HG03139 (cell line): Measurements from ENCODE around the gene THRA.

Experiments used
- ATAC-seq: cut with Tn5 transposase; IDR thresholded peaks from one replicate; pipeline ENCODE4 v1.9.1; 2021; ENCODE audit not compliant: unreplicated experiment

The THRA gene

DNA sequence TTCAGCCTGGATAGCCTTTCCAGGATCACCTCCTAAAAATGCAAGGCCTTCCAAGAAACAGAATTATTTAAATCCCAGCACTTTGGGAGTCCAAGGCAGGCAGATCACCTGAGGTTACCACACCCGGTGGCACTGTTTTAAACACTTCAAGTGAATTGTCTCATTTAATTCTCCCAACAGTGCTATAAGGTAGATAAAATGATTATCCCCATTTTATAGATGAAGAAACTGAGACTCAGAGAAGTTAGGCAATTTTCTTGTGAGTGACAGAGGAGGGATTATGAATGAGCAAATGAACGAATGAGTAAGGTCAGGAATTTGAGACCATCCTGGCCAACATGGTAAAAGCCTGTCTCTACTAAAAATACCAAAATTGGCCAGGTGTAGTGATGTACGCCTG is 16.8 kb downstream of the THRA start:
- no peak for ATAC-seq

DNA sequence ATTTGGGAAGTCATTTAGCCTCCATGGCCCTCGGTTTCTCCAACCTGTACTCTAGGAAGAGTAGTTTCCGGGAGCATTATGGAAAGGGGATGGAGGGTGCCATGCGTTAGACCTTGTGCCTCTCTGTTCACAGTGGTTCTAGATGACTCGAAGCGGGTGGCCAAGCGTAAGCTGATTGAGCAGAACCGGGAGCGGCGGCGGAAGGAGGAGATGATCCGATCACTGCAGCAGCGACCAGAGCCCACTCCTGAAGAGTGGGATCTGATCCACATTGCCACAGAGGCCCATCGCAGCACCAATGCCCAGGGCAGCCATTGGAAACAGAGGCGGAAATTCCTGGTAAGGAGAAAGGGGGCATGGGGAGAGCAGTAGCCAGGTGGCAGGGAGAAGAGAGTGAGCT is 21.7 kb downstream of the THRA start:
- no peak for ATAC-seq

DNA sequence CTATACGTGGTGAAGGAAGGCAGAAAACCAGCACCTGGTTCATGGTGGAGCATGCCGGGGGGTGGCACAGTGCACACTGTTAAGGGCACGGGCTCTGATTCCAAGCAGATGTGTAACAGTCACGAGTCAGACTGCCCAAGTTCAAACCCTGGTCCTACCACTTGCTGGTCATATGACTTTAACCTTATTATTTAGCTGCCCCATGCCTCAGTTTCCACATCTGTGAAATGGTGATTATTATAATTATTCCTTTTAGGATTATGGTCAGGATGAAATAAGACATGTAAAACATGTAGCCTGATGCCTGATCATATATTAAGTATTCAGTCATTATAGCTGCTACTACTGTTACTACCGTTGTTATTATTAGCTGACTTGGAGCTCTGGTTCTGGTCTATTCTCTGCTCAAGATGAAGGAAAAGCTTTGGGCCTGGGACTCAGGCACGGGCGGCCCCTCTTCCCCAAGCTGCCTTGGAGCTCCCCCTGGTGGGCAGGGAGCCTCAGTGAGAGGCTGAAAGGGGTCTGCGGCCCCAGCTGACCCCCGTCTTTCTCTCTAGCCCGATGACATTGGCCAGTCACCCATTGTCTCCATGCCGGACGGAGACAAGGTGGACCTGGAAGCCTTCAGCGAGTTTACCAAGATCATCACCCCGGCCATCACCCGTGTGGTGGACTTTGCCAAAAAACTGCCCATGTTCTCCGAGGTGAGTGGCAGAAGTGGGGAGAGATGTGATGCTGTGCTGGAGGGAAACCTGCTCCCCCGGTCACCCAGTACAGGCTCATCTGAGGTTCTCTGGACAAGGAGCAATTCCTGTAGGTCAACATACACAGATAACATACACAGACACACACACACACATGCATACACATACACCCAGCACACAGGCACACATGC is 23.6 kb downstream of the THRA start:
- no peak for ATAC-seq

DNA sequence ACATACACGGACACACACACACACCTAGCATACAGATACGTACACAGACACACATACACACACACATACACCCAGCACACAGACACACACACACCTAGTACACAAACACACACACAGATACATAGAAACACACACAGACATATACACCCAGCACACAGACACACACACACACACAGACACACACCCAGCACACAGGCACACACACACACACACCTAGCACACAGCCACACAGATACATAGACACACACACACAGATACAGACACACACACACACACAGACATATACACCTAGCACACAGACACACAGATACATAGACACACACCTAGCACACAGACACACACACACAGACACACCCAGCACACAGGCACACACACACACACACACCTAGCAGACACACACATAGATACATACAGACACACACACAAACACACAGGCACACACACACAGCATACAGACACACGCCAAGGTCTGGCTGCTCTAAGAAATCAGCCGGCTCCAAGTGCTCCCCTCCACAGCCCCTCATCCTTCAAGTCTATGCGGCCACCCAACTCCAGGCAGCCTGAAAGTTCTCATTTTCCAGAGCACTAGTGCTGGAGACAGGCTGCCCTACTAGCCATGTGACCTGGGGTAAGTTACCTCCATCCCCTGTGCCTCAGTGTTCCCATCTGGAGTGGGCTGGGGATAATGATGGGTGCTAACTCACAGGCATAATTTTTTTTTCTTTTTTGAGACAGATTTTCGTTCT is 24.5 kb downstream of the THRA start:
- no peak for ATAC-seq

DNA sequence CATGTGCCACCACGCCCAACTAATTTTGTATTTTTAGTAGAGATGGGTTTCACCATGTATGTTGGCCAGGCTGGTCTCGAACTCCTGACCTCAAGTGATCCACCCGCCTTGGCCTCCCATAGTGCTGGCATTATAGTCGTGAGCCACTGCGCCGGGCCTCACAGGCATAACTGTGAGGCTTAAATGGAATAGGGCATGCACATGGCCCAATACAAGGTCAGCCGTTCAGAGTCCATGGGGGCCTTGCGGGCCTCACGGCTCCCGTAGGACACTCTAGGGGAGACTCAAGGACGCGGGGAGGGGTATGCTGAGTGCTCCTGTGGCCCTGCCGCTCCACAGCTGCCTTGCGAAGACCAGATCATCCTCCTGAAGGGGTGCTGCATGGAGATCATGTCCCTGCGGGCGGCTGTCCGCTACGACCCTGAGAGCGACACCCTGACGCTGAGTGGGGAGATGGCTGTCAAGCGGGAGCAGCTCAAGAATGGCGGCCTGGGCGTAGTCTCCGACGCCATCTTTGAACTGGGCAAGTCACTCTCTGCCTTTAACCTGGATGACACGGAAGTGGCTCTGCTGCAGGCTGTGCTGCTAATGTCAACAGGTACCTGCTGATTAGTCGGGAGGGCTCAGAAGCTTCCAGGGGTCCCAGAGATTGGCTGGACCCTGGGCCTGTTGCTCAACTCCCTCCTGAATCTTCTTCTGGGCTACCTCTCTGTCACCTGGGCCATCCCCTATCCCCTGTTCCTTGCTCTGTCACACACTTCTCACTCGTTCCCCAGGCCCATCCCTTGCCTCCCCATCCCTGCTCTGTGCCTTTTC is 25.3 kb downstream of the THRA start:
- no peak for ATAC-seq

DNA sequence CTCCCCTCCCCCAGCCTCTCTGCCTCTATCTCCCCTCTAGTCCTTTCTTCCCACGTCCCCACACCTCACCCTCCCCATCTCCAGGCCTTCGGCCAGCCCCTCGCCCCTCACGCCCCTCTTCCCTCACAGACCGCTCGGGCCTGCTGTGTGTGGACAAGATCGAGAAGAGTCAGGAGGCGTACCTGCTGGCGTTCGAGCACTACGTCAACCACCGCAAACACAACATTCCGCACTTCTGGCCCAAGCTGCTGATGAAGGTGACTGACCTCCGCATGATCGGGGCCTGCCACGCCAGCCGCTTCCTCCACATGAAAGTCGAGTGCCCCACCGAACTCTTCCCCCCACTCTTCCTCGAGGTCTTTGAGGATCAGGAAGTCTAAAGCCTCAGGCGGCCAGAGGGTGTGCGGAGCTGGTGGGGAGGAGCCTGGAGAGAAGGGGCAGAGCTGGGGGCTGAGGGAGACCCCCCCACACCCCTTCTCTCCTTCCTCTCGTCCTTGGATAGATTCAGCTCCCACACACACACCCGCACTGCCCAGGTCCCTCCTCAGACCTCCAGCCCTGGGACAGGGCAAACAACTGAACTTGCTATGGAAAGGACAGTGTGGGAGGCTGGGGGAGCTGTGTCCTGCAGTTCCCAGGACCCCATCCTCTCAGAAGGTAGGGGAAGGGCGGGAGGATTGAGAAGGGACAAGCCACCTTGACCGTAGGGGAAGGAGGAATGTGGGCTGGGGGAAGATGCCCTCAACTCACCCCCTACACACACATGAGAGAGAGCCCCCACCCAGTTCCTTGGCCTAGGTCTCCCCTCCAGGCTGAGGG is 26.5 kb downstream of the THRA start:
- no peak for ATAC-seq

DNA sequence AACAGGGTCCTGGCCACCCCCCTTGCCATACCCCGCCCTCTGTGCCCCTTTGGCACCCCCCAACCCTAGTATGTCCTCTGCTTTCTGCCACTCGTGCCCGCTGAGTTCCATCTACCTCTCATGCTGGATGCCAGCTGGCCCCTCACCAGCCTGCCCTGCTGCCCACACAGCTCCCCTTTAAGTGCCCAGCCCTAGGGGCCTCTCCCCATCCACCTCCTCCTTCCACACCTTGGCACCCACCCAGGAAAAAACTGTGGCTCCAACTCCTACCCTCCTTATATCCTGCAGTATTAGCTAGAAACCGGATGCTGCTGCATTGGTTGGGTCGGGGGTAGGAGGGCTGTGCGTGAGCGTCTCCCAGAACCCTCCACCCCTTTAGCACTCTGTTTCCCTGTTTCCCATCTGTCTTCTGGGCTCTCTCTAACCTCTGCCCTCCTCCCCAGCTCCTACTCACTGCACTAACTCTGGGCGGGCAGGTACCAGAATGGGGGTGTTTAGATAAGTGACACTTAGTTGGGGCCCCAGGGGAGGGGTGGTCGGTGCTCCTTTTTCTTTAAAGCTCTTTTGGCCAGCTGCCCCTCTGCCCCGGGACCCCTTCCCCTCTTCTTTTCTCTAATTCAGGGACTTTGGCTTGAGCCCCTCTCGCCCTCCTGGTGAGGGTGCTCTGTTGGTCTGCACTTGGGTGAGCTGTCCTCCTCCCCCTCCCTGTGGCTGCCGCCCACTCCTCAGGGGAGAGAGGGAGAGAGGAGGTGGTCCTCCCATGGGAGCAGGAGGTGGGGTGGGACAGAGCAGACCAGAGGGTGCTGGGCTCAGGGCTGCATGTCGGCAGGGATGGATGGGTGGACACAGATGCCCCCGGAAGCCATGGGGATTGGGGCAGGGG is 27.7 kb downstream of the THRA start:
- no peak for ATAC-seq

DNA sequence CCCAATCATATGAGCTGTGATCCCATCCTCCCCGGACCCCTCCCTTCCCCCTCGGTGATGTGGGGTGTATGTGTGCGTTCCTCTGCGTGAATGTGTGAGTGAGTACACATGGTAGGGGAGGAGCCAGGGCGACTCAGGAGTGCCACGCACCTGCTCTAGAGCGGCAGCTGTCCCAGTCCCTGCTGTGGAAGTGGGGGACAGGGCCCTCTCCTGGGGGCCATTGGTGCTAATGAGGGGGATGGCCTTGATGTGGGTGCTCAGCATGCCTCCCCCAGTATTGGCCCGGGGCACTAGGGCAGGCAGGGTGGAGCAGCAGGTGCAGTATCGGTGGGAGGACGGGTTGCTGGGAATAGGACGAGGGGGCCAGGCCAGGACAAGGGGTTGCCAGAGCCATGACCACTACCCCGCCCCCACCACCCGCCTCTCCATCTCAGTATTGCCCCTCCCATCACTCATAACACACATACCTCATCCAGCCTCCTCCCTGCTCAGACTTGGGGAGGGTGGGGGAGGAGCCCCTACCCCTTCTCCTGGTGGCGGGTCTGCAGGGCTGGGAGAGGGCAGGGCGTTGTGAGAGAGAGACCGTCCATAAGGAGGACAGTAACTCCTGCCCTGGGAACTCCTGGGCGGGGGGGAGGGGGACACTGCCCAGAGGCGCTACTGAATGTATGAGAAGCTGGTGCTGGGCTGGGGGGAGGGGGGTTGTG is 29.1 kb downstream of the THRA start:
- ATAC-seq = no peak

DNA sequence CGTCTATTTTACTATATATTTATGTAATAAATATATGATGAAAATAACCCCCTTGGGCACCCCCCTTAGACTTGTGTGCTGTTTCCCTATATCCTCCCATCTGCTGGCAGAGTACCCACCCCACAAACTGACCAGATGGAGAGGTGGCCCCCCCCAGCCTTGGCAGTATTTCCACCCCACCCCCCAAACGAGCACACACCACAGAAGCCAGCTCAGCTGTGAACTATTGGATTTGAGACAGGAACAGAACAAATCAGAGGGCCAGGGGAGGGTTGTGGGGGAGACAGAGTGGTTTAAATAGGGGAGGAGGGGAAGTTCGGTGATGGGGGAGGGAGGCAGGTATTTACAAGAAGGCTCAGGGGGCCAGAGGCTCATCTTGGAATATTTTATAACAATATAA is 29.8 kb downstream of the THRA start:
- no peak for ATAC-seq

DNA sequence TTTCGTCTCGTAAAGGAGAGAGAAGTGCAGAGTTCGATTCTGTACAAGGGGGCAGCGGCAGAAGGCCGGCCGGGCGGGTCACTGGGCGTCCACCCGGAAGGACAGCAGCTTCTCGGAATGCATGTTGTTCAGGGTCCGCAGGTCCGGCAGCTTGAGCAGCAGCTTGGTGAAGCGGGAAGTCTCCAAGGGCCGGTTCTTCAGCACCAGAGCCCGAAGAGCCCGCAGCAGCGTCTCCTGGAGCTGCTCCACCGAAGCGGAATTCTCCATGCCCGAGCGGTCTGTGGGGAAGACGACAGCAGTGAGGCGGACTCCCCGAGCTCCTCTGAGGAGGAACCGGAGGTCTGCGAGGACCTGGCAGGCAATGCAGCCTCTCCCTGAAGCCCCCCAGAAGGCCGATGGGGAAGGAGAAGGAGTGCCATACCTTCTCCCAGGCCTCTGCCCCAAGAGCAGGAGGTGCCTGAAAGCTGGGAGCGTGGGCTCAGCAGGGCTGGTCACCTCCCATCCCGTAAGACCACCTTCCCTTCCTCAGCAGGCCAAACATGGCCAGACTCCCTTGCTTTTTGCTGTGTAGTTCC is 30.3 kb downstream of the THRA start:
- no peak for ATAC-seq

DNA sequence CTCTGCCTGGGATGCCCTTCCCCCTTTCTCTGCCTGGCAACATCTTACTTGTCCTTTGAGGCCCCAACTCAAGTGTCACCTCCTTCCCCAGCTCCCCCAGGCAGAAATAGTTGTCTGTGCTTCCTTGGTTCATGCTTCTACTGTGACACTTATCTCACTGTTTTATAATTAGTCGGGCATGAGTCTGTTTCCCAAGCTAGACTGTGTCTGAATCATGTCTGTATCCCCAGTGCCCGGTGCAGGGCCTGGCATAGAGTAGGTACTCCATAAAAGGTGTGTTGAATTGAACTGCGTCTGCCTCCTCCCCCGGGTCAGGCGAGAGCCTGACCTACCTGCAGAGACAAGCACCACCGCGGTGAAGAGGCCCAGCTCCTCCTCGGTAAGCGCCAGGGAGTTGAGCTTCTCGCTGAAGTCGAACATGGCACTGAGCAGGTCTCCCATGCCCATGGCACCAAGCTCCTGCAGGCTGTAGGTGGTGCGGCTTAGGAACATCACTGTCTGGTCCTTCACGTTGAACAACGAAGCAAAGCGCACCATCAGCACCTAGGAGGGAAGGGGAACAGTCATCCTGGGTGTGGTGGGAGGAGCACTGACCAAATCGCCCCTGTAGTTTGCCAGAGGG is 30.9 kb downstream of the THRA start:
- no peak for ATAC-seq

DNA sequence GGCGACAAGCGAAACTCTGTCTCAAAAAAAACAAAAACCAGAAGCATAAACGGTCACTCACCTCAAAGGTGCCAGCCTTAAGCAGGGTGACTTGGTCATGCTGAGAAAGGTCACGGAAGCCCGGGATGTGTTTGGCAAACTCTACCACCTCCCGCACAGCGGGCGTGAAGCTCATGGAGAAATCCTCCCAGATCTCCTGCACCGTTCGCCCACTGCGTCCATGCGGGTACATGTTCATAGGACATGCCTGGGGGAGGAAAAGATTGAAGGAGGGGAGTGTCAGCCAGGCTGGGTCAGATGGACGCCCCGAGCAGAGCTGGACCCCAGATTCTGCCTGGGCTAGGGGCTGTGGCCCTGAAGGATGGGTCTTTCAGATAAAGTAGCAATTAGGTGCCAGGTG is 32.1 kb downstream of the THRA start:
- no peak for ATAC-seq

DNA sequence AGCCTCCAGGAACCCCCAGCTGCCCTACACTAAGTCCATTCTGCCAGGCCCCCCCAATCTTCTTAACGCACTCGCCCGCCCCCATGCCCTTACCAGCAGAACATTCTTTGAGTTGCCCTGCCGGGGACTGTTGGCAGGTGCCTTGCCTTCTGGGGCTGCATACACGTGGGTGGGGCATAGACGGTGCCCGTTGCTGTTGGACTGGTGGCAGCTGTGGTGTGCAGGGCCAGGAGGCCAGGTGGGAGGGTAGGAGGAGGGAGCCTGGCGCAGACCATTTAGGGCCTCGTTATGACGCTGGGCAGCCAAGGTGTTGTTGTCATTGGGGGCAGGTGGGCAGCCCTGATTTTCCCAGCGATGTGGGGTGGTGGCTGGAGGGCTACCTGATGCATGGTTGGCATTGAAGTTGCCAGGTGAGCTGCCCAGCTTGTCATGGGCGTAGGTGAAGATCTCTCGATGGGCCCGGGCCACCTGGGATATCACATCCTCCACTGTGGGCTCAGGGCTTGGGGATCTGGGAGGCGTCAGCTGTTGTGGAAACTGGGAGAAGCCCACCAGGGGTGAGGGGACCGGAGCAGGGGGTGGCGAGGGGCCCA is 32.7 kb downstream of the THRA start:
- no peak for ATAC-seq

DNA sequence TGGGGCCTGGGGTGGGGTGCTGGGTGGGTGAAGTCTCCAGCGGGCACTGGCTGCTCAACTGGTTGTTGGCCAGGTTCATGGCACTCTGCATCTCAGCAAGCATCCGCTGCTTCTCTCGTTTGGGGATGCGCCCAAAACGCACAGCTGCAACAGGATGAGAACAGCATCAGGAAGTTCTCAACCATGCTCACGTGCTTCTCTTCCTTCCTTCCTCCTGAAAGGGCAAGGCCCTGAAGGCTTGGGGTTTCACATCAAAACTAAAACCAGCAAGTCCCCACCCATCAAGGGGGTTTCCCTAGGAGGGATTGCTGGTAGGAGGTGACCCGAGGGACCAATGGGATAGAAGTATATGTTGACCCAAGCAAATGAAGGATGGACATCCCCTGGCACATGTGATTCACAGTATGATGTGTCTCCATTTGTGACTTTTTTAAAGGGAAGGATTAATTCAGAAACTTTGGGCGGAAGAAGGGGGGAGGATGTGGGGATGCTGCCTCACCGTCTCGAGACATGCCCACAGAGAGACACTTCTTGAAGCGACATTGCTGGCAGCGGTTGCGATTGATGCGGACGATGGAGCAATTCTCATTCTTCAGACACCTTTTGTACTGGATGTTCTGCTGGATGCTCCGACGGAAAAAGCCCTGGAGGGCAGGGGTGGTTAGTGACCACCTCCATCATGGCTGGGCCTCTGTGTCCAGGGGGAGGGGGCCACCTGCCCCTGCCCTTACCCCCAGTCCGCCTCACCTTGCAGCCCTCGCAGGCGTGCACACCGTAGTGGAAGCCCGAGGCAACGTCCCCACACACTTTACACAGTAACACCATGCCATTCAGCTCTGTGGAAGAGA is 33.4 kb downstream of the THRA start:
- peak; percentile 47 for ATAC-seq

DNA sequence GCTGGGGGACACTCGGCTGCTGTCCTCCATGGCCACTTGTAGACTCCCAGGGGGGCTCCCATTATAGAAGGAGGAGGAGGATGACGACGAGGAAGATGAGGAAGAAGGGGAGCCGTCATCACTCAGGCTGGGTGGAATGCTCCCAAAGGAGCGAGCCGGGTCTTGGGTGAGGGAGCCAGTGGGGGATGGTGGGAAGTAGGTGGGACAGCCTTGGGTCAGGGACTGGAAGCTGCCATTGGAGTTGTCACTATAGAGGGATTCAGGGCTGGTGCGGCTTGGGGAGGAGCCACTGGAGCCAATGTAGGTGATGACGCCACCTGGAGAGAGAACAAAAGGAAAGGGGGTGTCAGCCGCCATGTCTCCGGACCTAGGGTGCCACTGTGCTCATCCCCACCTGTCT is 34.3 kb downstream of the THRA start:
- ATAC-seq = no peak

DNA sequence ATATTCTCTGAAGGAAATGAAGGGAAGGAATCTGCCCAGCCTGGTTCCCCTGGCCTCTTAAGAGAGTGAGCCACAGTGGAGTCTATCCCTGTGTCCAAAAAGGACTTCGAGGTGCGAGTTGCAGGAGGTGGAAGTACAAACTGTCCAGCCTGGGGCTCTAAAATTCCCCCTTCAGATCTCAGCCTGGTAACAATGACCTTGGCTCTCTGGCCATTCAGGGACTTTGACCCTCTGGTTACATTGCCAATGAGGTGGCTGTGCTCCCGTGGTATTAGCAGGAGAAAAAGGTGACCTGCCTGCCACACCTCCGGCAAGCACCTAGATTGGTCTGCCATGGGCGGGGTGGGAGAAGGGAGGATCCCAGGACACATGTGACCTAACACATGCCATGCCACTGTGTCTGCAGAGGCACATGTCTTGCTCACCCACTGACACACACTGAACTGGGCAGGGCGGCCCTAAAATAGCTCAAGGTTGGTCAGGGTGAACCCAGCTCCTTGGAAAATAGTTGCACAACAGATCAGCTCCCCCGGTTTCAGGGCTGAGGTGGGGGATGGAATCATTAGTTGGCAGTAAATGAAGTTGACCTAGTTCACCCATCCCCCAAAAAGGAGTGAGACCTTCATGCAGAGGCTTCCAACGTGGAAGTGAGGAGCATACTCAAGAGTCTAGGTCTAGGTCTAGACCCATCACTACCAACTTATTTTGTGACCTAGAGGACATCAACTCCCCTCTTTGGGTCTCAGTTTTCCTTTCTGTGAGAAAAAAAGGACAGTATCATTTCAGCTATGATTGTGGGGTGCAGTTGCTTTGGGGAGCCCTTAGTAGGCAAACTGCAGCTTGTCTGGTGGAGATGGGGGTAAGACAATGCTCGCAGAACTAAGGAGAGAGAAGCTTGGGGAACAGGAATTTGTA is 35.4 kb downstream of the THRA start:
- no peak for ATAC-seq
